Panc1 (cell line): ENCODE measurements around the gene ANTXR1. TPM values are rescaled to one million over a fixed set of nuclear protein-coding genes. Genes with fewer than 3 reads are reported as not detected.
A peak's percentile ranks its signal among the peaks of the same experiment; 100 is the strongest.

ENCODE experiments used
- ATAC-seq: fragments of 200-7000 bp; cut with Tn5 transposase; 2 replicates; pipeline ENCODE4 v1.9.1; 2020; ENCODE audit warnings: mild to moderate bottlenecking, moderate library complexity
- BruUV-seq: library from RNA; stranded (reverse); fragments of 400-500 nt; replicated peaks from 2 replicates; lab custom pipeline; 2021; lab: Mats Ljungman, UMichigan
- CTCF ChIA-PET: fragments of 300-600 bp; sonication (Branson Sonifier 250); formaldehyde crosslinking; loops from one replicate; lab custom pipeline; 2022; ENCODE audit warnings: antibody characterized with exemption; lab: Charles Lee
- POLR2A ChIA-PET: fragments of 300-600 bp; sonication (Branson Sonifier 250); formaldehyde crosslinking; loops from one replicate; lab custom pipeline; 2022; ENCODE audit warnings: antibody characterized with exemption; lab: Charles Lee
- DNase-seq: peaks from one replicate; pipeline ENCODE4 v3.0.0-alpha.2; 2010; ENCODE audit warnings: low read depth, low spot score
- H3K27ac ChIP-seq: 2 replicates; pipeline ENCODE4 v1.5.1; 2011; ENCODE audit warnings: mild to moderate bottlenecking, low read length, inconsistent platforms
- H3K27me3 ChIP-seq: fragments of 200-500 bp; sonication (Bioruptor generic); 2 replicates; pipeline ENCODE4 v1.6.0; 2014; ENCODE audit warnings: low read length, inconsistent platforms; ENCODE audit not compliant: control insufficient read depth, insufficient read depth
- H3K36me3 ChIP-seq: fragments of 200-500 bp; sonication (Bioruptor generic); 2 replicates; pipeline ENCODE4 v1.5.1; 2014; ENCODE audit warnings: inconsistent platforms, mild to moderate bottlenecking, low read length, moderate library complexity; ENCODE audit not compliant: control insufficient read depth, insufficient read depth
- H3K4me1 ChIP-seq: 2 replicates; pipeline ENCODE4 v1.5.1; 2011; ENCODE audit warnings: inconsistent platforms, mild to moderate bottlenecking, low read length, moderate library complexity; ENCODE audit not compliant: control insufficient read depth, insufficient read depth
- H3K4me3 ChIP-seq, 2 experiments: 2 replicates each; pipeline ENCODE4 v1.5.1; 2011 to 2012; ENCODE audit warnings: low read depth in 2 of 2, low read length in 2 of 2, mild to moderate bottlenecking in 2 of 2, inconsistent platforms in 1 of 2, moderate library complexity in 1 of 2
- H3K9me3 ChIP-seq: fragments of 200-500 bp; sonication (Bioruptor generic); 2 replicates; pipeline ENCODE4 v1.5.1; 2014; ENCODE audit warnings: low read depth, mild to moderate bottlenecking, inconsistent platforms, low read length, moderate library complexity; ENCODE audit not compliant: control insufficient read depth, insufficient read depth
- CTCF ChIP-seq: fragments of 450-650 bp; IDR thresholded peaks from 2 replicates; pipeline ENCODE4 v1.5.1; 2017; ENCODE audit warnings: mild to moderate bottlenecking
- POLR2AphosphoS5 ChIP-seq: IDR thresholded peaks from 2 replicates; pipeline ENCODE4 v1.6.1; 2012; ENCODE audit warnings: mild to moderate bottlenecking, low read depth, low read length, moderate library complexity
- REST ChIP-seq, 2 experiments: IDR thresholded peaks; 2 replicates each; pipeline ENCODE4 v1.6.1; 2011 to 2012; ENCODE audit warnings: low read depth in 2 of 2, control low read depth in 1 of 2, low read length in 1 of 2, mild to moderate bottlenecking in 1 of 2, moderate library complexity in 1 of 2; ENCODE audit not compliant: insufficient read depth in 1 of 2
- SIN3A ChIP-seq: IDR thresholded peaks from 2 replicates; pipeline ENCODE4 v1.6.1; 2012; ENCODE audit warnings: low read depth, mild to moderate bottlenecking, low read length, moderate library complexity, borderline replicate concordance; ENCODE audit not compliant: insufficient read depth
- TCF7L2 ChIP-seq: IDR thresholded peaks from 2 replicates; pipeline ENCODE4 v1.6.1; 2011; ENCODE audit warnings: mild to moderate bottlenecking, low read depth, low read length, inconsistent platforms
- in situ Hi-C: cut with HindIII; loops from 2 replicates; pipeline ENCODE4 v1.10.0; 2016; ENCODE audit warnings: low sequenced_read_pairs, low pct_unique_long_range_greater_than_20kb
- intact Hi-C: fragments of 100-400 bp; cut with micrococcal nuclease; formaldehyde crosslinking; loops from one replicate; pipeline ENCODE4 v1.10.0; 2022; ENCODE audit not compliant: unreplicated experiment
- total RNA-seq: library from RNA; stranded (reverse); gene quantifications from one replicate; pipeline ENCODE4 v1.2.1, GENCODE V29; 2021; ENCODE audit not compliant: unreplicated experiment

ANTXR1 gene
- total RNA-seq, 1 experiment from 2014 or later, result 132 TPM

GRCh38 chr2:69241664-69242514, 228.9 kb downstream of the ANTXR1 start:
- DNase-seq, result no peak
- in situ Hi-C loops (no loop called here), intact Hi-C loops (no loop called here)
- ATAC-seq, result no peak
- ChIA-PET CTCF (no interaction called here), POLR2A (interaction anchor here (0.5 kb wide), 1 partner anchor 143 kb away, joined by 10 read pairs; no protein-coding TSS in a partner anchor)
- BruUV-seq, result no TSS peak
- peak overlapping the region; percentile 52; the same call in 1 of the 2 replicates for H3K27ac ChIP-seq
- H3K4me3 ChIP-seq, result no peak overlapping the region
- no peaks in the 10 kb centered on the region; the same call in 1 of the 2 replicates for H3K36me3 ChIP-seq
- no peaks in the 10 kb centered on the region for H3K9me3 ChIP-seq
- H3K27me3 ChIP-seq, result no peaks in the 10 kb centered on the region
- no peak for TF ChIP-seq CTCF
- H3K4me1 ChIP-seq, result no peaks in the 10 kb centered on the region

GRCh38 chr2:69242651-69243051, 229.7 kb downstream of the ANTXR1 start:
- in situ Hi-C loops (no loop called here), intact Hi-C loops (no loop called here)
- no peaks in the 10 kb centered on the region for H3K27me3 ChIP-seq
- TF ChIP-seq POLR2AphosphoS5 (no peak), REST (IDR thresholded peaks at IDR 0.05; ENCODE audit: insufficient read depth in 1 of 2, low read depth in 2 of 2, low read length in 1 of 2) (no peak)
- no TSS peak for BruUV-seq
- no peak overlapping the region for H3K4me3 ChIP-seq
- no peak for DNase-seq
- CTCF ChIA-PET, result no interaction called here
- ATAC-seq, result no peak
- no peaks in the 10 kb centered on the region; the same call in 1 of the 2 replicates for H3K36me3 ChIP-seq
- POLR2A ChIA-PET, result no interaction called here
- no peaks in the 10 kb centered on the region for H3K4me1 ChIP-seq
- H3K9me3 ChIP-seq, result no peaks in the 10 kb centered on the region
- H3K27ac ChIP-seq, result peak overlapping the region; percentile 39; the same call in 1 of the 2 replicates

- intact Hi-C loops, result no loop called here
- POLR2A ChIA-PET, result no interaction called here
- ATAC-seq (no peak), DNase-seq (no peak)
- BruUV-seq, result no TSS peak
- TF ChIP-seq POLR2AphosphoS5 (no peak), REST (IDR thresholded peaks at IDR 0.05; ENCODE audit: insufficient read depth in 1 of 2, low read depth in 2 of 2, low read length in 1 of 2) (no peak), SIN3A (no peak), TCF7L2 (no peak), CTCF (no peak)
- Histone ChIP-seq H3K4me3 (no peak overlapping the region), H3K27me3 (no peaks in the 10 kb centered on the region), H3K36me3 (no peaks in the 10 kb centered on the region; the same call in none of the 2 replicates), H3K27ac (peak overlapping the region; percentile 53), H3K4me1 (peaks cover 7% of the 10 kb centered on the region; the same call in 1 of the 2 replicates), H3K9me3 (no peaks in the 10 kb centered on the region)
- in situ Hi-C loops, result no loop called here
- CTCF ChIA-PET, result no interaction called here
Observed at GRCh38 chr2:69243652-69244051, 230.7 kb downstream of the ANTXR1 start.
